ENCODE results near the gene KREMEN2. TPM values are rescaled to one million over a fixed set of nuclear protein-coding genes. Genes with fewer than 3 reads are reported as not detected.
A peak's percentile ranks its signal among the peaks of the same experiment; 100 is the strongest.

The KREMEN2 gene
- total RNA-seq, 5 donors from 2014 or later (not counting 1 experiment from before 2014, with no cell fraction given), result 0.15 TPM; not detected in 4

DNA sequence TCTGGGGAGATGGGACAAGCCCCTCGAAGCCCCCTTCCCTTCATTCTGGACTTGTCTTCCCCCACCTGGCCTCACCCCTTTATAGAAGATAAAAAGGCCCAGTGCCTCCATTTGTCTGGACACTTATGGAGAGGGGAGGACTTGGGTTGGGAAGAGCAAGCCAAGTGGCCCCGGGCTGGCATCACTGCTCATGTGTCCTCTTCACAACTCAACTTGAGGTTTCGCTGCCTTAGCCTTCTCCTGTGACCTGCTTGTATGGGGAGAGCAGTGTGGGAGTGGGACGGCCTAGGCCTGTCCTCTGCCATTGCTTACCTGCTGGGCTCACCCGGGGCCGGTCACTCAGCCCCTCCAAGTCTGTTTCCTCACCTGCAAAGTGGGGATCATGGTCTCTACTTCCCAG, 6.5 kb downstream of the KREMEN2 start:
- peak overlapping the region in 1 of 2 donors; percentile 32 for H3K4me3 ChIP-seq (ENCODE audit: control insufficient read depth in 1 of 2, extremely low read depth in 1 of 2, low read length in 1 of 2)
- H3K9me3 ChIP-seq, result no peaks in the 10 kb centered on the region
- Mint-ChIP-seq H3K27ac (no peak overlapping the region), H3K27me3 (peaks cover 13 to 21% of the 10 kb centered on the region in 2 donors), H3K4me1 (peaks cover 10 to 25% (median 10%) of the 10 kb centered on the region in 3 donors), H3K4me3 (peak overlapping the region; percentile 50 to 77 (median 67)), H3K36me3 (no peaks in the 10 kb centered on the region), H3K9me3 (no peaks in the 10 kb centered on the region)
- H3K36me3 ChIP-seq (ENCODE audit: control insufficient read depth in 2 of 2, extremely low read depth in 1 of 2, insufficient read depth in 1 of 2, low read length in 1 of 2), result no peaks in the 10 kb centered on the region
- ATAC-seq (replicated peaks in 1 of 4) (no peak), DNase-seq (no peak)
- CTCF ChIA-PET, result interaction anchor here in 1 of 2 donors (0.7 kb wide), 1 partner anchor 492 kb away, joined by 3 read pairs; no protein-coding TSS in a partner anchor
- POLR2A ChIA-PET, result interaction anchor here in 1 of 2 donors (0.7 kb wide), 1 partner anchor 32 kb away, joined by 6 read pairs; no protein-coding TSS in a partner anchor
- peaks cover 4 to 48% of the 10 kb centered on the region in 2 experiments for H3K27me3 ChIP-seq (replicated peaks in 1 of 2; ENCODE audit: control insufficient read depth in 2 of 2, extremely low read depth in 1 of 2, insufficient read depth in 2 of 2, low read length in 1 of 2)
- peaks cover 12 to 42% of the 10 kb centered on the region in 2 experiments for H3K4me1 ChIP-seq (ENCODE audit: control insufficient read depth in 1 of 2, extremely low read depth in 1 of 2, insufficient read depth in 2 of 2, low read length in 2 of 2)
- 90% methylated on average over 2 of the region's 6 CpGs for WGBS (ENCODE audit: insufficient coverage)
- no peak overlapping the region for H3K27ac ChIP-seq (ENCODE audit: low read length)

DNA sequence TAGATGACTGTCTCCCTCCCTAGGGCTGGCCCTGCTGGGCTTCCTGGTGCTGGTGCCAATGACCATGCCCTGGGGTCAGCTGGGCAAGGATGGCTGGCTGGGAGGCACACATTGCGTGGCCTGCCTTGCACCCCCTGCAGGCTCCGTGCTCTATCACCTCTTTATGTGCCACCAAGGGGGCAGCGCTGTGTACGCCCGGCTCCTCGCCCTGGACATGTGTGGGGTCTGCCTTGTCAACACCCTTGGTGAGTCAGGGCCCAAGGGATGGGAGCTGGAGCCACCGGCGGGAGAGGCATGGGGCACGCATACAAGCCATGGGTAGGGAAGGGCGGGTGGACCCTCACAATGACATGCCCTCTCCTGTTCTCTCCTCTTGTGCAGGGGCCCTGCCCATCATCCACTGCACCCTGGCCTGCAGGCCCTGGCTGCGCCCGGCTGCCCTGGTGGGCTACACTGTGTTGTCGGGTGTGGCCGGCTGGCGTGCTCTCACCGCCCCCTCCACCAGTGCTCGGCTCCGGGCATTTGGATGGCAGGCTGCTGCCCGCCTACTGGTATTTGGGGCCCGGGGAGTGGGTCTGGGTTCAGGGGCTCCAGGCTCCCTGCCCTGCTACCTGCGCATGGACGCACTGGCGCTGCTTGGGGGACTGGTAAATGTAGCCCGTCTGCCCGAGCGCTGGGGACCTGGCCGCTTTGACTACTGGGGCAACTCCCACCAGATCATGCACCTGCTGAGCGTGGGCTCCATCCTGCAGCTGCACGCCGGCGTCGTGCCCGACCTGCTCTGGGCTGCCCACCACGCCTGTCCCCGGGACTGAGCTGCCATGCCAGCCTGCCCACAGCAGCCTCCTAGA, 7.3 kb downstream of the KREMEN2 start:
- Histone ChIP-seq H3K4me1 (ENCODE audit: control insufficient read depth in 1 of 2, extremely low read depth in 1 of 2, insufficient read depth in 2 of 2, low read length in 2 of 2) (peaks cover 12 to 35% of the 10 kb centered on the region in 2 experiments), H3K27me3 (replicated peaks in 1 of 2; ENCODE audit: control insufficient read depth in 2 of 2, extremely low read depth in 1 of 2, insufficient read depth in 2 of 2, low read length in 1 of 2) (peaks cover 4 to 40% of the 10 kb centered on the region in 2 experiments), H3K9me3 (no peaks in the 10 kb centered on the region), H3K36me3 (ENCODE audit: control insufficient read depth in 2 of 2, extremely low read depth in 1 of 2, insufficient read depth in 1 of 2, low read length in 1 of 2) (no peaks in the 10 kb centered on the region), H3K4me3 (ENCODE audit: control insufficient read depth in 1 of 2, extremely low read depth in 1 of 2, low read length in 1 of 2) (no peak overlapping the region), H3K27ac (ENCODE audit: low read length) (no peak overlapping the region)
- ATAC-seq (replicated peaks in 1 of 4) (no peak), DNase-seq (no peak)
- peaks cover 10 to 22% (median 10%) of the 10 kb centered on the region in 3 donors for H3K4me1 Mint-ChIP-seq
- WGBS (ENCODE audit: insufficient coverage), result 94% methylated on average over 32 of the region's 35 CpGs
- ChIA-PET POLR2A (interaction anchor here in 1 of 2 donors (0.5 kb wide), 1 partner anchor 600 kb away, joined by 6 read pairs; no protein-coding TSS in a partner anchor), CTCF (no interaction called here)
- H3K36me3 Mint-ChIP-seq, result no peaks in the 10 kb centered on the region
- peaks cover 13% of the 10 kb centered on the region in 2 donors for H3K27me3 Mint-ChIP-seq
- no peaks in the 10 kb centered on the region for H3K9me3 Mint-ChIP-seq
- H3K4me3 Mint-ChIP-seq, result peak overlapping the region in 2 of 3 donors; percentile 67 to 77
- no peak overlapping the region for H3K27ac Mint-ChIP-seq

DNA sequence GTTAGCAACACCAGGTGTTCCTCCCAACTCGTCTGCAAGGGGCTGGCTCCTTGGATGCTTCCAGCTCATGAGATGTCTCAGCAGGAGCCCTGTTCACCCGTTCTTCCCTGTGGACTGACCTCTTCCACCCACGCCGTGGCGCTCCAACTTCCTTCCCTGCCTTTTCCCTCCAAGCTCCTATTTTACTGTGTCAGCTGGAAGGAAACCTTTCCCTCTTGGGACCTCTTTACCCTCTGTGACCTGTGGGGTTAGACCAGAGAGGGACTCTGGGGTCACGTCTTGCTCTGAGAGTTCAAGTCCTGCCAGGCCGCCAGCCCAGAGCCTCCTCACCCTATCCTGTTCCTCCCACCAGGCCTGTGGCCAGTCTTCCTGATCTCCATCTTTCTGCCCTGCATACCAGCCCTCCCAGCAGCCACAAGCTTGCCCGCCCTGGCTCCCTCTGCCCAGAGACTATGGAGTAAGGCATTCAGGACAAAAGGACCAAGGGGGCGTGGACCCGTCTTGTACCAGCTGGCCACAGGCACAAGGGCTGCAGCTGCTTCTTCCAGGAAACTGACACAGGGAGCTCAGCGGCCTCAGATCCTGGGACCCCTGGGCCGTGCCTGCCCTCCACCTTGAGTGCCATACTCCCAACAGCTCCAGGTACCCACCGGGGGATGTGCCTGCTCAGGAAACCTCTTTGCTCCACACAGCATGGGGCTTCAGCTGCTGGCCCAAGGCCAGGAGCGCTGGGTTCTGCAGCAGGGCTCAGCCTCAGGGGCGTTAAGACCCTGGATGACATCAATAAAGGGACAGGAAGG, 8.1 kb downstream of the KREMEN2 start:
- DNase-seq (no peak), ATAC-seq (replicated peaks in 1 of 4) (no peak)
- Histone ChIP-seq H3K36me3 (ENCODE audit: control insufficient read depth in 2 of 2, extremely low read depth in 1 of 2, insufficient read depth in 1 of 2, low read length in 1 of 2) (no peaks in the 10 kb centered on the region), H3K27ac (ENCODE audit: low read length) (no peak overlapping the region), H3K27me3 (replicated peaks in 1 of 2; ENCODE audit: control insufficient read depth in 2 of 2, extremely low read depth in 1 of 2, insufficient read depth in 2 of 2, low read length in 1 of 2) (peaks cover 4 to 34% of the 10 kb centered on the region in 2 experiments), H3K4me3 (ENCODE audit: control insufficient read depth in 1 of 2, extremely low read depth in 1 of 2, low read length in 1 of 2) (no peak overlapping the region), H3K4me1 (ENCODE audit: control insufficient read depth in 1 of 2, extremely low read depth in 1 of 2, insufficient read depth in 2 of 2, low read length in 2 of 2) (peaks cover 9 to 30% of the 10 kb centered on the region in 2 experiments), H3K9me3 (no peaks in the 10 kb centered on the region)
- no peaks in the 10 kb centered on the region for H3K9me3 Mint-ChIP-seq
- H3K27me3 Mint-ChIP-seq, result peaks cover 13% of the 10 kb centered on the region in 2 donors
- H3K27ac Mint-ChIP-seq, result no peak overlapping the region
- H3K4me1 Mint-ChIP-seq, result peaks cover 10 to 22% (median 10%) of the 10 kb centered on the region in 3 donors
- no peaks in the 10 kb centered on the region for H3K36me3 Mint-ChIP-seq
- ChIA-PET POLR2A (interaction anchor here in 1 of 2 donors (0.5 kb wide), 1 partner anchor 599 kb away, joined by 6 read pairs; no protein-coding TSS in a partner anchor), CTCF (no interaction called here)
- WGBS (ENCODE audit: insufficient coverage), result 82% methylated on average over 12 of the region's 15 CpGs
- peak overlapping the region in 1 of 3 donors; percentile 34 for H3K4me3 Mint-ChIP-seq

DNA sequence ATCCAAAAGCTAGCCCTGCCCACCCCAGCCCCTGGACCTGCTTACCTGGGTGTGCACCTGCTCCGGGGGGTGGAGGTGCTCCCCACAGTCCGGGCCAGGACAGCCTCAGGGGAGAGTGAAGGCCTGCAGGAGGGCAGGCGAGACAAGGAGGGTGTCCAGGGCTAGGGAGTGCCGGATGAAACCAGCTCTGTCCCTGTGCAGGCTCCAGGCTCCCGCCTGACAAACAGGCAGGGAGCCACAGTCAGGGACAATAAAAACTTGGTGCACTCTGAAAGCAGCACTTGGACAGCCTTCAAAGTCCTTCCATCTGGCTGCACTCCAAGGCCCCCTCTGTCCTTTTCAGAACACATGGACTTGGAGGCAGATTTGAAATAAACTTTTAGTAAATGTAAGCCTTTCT, 9.0 kb downstream of the KREMEN2 start:
- Mint-ChIP-seq H3K4me3 (no peak overlapping the region), H3K27ac (no peak overlapping the region), H3K9me3 (no peaks in the 10 kb centered on the region), H3K27me3 (peaks cover 8 to 10% of the 10 kb centered on the region in 2 donors), H3K36me3 (no peaks in the 10 kb centered on the region), H3K4me1 (peaks cover 7 to 19% (median 8%) of the 10 kb centered on the region in 3 donors)
- Histone ChIP-seq H3K27ac (ENCODE audit: low read length) (no peak overlapping the region), H3K36me3 (ENCODE audit: control insufficient read depth in 2 of 2, extremely low read depth in 1 of 2, insufficient read depth in 1 of 2, low read length in 1 of 2) (no peaks in the 10 kb centered on the region), H3K27me3 (replicated peaks in 1 of 2; ENCODE audit: control insufficient read depth in 2 of 2, extremely low read depth in 1 of 2, insufficient read depth in 2 of 2, low read length in 1 of 2) (peaks cover 2 to 31% of the 10 kb centered on the region in 2 experiments), H3K4me3 (ENCODE audit: control insufficient read depth in 1 of 2, extremely low read depth in 1 of 2, low read length in 1 of 2) (no peak overlapping the region), H3K9me3 (no peaks in the 10 kb centered on the region), H3K4me1 (ENCODE audit: control insufficient read depth in 1 of 2, extremely low read depth in 1 of 2, insufficient read depth in 2 of 2, low read length in 2 of 2) (peaks cover 9 to 22% of the 10 kb centered on the region in 2 experiments)
- DNase-seq, result no peak
- no peak for ATAC-seq (replicated peaks in 1 of 4)
- WGBS (ENCODE audit: insufficient coverage), result 100% methylated on average over 4 of the region's 5 CpGs
- ChIA-PET CTCF (no interaction called here), POLR2A (no interaction called here)

DNA sequence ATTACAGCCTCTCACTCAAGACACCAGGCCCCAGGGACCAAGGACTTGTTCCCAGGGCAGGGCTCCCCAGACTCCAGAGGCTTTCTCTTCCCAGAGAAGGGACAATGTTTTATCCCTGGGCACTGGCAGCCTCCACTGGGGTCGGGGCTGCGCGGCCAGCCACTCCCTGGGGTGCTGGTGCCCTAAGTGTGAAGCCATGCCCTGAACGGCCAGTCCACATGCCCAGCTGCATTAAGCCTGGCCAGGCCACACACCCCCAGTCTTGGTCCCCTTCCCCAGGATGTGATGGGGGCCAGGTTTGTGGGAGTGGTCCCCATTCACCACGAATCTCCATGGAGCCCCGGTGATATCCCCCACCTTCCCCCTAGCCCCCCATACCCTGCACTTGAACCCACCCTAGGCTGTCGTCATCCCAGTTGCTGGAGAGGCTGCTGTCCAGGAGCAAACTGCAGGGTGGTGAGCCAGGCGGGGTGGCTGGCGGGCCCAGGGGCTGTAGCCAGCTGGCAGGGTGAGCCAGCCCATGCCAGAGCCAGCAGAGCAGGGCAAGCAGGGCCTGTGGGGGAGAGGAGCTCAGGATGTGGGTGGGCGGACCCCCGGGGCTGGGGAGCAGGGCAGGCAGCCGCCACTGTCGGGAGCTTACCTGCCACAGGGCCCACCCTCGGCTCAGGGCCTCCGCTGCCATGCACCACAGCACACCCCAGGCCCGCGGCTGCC, 9.7 kb downstream of the KREMEN2 start:
- Histone ChIP-seq H3K27ac (ENCODE audit: low read length) (no peak overlapping the region), H3K36me3 (ENCODE audit: control insufficient read depth in 2 of 2, extremely low read depth in 1 of 2, insufficient read depth in 1 of 2, low read length in 1 of 2) (no peaks in the 10 kb centered on the region), H3K27me3 (replicated peaks in 1 of 2; ENCODE audit: control insufficient read depth in 2 of 2, extremely low read depth in 1 of 2, insufficient read depth in 2 of 2, low read length in 1 of 2) (peaks cover 0 to 28% of the 10 kb centered on the region in 2 experiments), H3K4me1 (ENCODE audit: control insufficient read depth in 1 of 2, extremely low read depth in 1 of 2, insufficient read depth in 2 of 2, low read length in 2 of 2) (peaks cover 4 to 15% of the 10 kb centered on the region in 2 experiments), H3K4me3 (ENCODE audit: control insufficient read depth in 1 of 2, extremely low read depth in 1 of 2, low read length in 1 of 2) (no peak overlapping the region), H3K9me3 (no peaks in the 10 kb centered on the region)
- 94% methylated on average over 13 of the region's 17 CpGs for WGBS (ENCODE audit: insufficient coverage)
- POLR2A ChIA-PET, result no interaction called here
- H3K36me3 Mint-ChIP-seq, result no peaks in the 10 kb centered on the region
- peaks cover 2 to 4% of the 10 kb centered on the region in 2 donors for H3K27me3 Mint-ChIP-seq
- CTCF ChIA-PET, result no interaction called here
- H3K4me1 Mint-ChIP-seq, result peaks cover under 1 to 13% (median 2%) of the 10 kb centered on the region in 3 donors
- H3K27ac Mint-ChIP-seq, result no peak overlapping the region
- no peak overlapping the region for H3K4me3 Mint-ChIP-seq
- DNase-seq (no peak), ATAC-seq (replicated peaks in 1 of 4) (no peak)
- no peaks in the 10 kb centered on the region for H3K9me3 Mint-ChIP-seq

All from T-cell (primary cell).